CD4-positive, alpha-beta T cell treated with Interleukin-6 for 4 hours (primary cell): ENCODE data around the gene CARMIL3.

ENCODE experiments used
- DNase-seq: peaks from one replicate; pipeline ENCODE4 v3.0.0-alpha.2; 2020; ENCODE audit warnings: mixed read lengths

Gene CARMIL3

DNA sequence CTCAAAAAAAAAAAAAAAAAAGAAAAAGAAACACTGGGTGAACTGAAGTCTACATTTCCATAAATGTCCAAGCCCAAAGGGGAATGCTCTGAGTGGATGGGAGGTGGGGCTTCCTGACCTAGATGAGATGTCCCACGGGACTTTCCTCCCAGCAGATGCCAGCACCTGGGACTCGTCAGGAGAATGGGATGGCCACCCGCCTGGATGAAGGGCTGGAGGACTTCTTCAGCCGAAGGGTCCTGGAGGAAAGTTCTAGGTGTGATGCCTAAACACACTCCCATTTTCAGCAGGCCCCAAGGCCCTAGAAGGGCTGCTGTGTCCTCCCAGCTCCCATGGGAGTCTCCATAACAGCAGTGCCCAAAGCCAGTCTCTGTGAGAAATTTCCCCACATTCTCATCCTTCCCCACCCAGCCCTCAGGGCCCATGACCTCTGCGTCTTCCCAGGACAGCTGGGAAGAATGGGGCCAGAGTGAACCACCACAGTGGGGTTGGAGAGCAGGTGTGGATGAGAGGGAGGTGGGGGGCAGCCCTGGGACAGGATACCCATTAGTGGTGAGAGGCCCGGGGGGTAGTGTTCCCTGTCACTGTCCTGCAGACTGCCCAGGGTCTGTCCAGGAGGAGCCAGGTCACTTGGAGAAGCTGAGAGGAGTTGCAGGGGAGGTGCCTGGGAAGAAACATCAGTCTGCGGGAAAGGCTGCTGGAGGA, 12.4 kb downstream of the CARMIL3 start:
- no peak for DNase-seq

DNA sequence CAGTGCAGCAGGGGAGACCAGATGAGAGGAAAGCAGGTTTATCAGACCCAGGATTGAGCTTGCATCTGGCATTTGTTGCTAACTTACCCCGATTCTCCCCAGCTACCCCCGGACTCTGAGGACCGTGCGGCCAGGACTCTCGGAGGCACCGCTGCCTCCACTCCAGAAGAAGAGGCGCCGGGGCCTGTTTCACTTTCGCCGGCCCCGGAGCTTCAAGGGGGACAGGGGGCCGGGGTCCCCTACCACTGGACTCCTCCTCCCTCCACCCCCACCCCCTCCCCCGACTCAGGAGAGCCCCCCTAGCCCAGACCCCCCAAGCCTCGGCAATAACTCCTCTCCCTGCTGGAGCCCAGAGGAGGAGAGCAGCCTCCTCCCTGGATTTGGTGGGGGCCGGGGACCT, 13.0 kb downstream of the CARMIL3 start:
- DNase-seq: no peak

GRCh38 chr14:24065408-24065807, 13.6 kb downstream of the CARMIL3 start:
- no peak for DNase-seq

GRCh38 chr14:24066496-24067132, 14.8 kb downstream of the CARMIL3 start:
- no peak for DNase-seq

GRCh38 chr14:24067133-24068082, 15.6 kb downstream of the CARMIL3 start:
- no peak for DNase-seq

DNA sequence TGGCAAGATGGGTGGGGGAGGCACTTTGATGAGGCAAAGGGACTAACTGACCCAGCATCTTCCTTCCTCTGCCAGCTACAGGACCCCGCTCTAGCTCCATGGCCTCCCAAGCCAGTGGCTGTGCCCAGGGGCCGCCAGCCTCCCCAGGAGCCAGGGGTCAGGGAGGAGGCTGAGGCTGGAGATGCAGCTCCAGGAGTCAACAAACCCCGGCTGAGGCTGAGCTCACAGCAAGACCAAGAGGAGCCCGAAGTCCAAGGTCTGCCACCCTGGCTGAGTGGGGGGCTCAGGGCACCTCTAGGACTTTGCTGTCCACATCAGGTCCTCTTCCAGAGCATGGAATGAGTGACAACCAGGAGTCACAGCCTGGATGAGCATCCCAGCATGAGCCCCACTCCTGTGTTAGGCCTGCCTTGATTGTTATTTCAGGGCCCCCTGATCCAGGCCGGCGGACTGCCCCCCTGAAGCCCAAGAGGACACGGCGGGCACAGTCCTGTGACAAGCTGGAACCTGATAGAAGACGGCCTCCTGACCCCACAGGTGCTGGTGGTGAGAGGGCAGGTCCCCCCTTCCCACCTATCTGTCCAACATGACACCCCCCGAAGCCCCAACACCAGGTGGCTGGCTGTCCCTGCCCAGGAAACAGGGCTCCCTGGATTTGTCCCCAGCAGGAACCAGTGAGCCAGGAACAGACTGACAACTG, 17.1 kb downstream of the CARMIL3 start:
- no peak for DNase-seq

DNA sequence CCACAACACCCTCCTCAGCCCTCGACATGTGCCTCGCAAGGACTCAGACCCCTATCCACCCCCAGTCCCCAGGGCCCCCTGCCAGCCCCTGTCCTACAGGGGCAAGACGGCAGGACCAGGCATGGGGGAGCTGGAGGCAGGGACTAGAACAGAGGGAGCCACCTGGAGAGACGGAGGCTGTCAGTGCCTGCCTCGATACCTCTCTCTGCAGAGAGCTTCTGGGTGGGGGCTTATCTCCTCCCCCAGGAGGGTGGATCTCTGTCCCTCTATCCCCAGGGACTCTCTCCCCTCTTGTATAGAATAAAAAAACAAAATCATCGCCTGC, 17.6 kb downstream of the CARMIL3 start:
- no peak for DNase-seq

GRCh38 chr14:24070285-24071143, 18.7 kb downstream of the CARMIL3 start:
- no peak for DNase-seq

- no peak for DNase-seq
These were observed 19.4 kb downstream of the CARMIL3 start, which contains the start of gene CPNE6 for GRCh38 chr14:24071144-24071697. Gene CPNE6, plus strand, starts transcription at chr14:24071562. Its CDS starts 1,375 bp downstream, at chr14:24072937.

DNA sequence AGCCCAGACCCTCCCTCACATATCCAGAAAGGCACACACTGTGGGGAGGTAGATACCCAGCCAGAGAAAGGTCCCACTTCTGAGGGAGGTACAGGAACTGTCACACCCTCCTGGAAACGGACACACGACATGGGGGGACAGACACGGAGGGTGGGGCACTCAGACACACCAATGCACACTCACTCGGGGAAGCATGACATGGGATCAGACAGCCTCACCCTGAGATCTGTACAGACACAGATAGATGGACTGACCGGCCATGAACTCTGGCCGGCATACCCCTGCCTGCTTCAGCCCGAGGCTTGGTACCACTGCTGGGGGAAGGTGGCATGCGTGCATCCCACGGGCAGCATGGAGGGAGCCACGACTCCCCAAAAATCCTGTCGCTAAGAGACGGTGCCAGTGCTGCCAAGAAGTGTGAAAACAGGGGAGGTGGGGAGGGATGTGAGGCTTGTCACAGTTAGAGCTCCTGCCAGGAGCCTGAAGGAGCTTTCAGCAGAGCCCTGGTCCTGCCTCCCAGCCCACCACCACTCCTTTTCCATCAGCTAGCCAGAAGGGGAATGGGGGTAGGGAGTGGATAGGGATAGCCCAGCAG, 20.1 kb downstream of the CARMIL3 start:
- no peak for DNase-seq

- no peak for DNase-seq
These were observed 20.6 kb downstream of the CARMIL3 start for GRCh38 chr14:24072436-24072835.

DNA sequence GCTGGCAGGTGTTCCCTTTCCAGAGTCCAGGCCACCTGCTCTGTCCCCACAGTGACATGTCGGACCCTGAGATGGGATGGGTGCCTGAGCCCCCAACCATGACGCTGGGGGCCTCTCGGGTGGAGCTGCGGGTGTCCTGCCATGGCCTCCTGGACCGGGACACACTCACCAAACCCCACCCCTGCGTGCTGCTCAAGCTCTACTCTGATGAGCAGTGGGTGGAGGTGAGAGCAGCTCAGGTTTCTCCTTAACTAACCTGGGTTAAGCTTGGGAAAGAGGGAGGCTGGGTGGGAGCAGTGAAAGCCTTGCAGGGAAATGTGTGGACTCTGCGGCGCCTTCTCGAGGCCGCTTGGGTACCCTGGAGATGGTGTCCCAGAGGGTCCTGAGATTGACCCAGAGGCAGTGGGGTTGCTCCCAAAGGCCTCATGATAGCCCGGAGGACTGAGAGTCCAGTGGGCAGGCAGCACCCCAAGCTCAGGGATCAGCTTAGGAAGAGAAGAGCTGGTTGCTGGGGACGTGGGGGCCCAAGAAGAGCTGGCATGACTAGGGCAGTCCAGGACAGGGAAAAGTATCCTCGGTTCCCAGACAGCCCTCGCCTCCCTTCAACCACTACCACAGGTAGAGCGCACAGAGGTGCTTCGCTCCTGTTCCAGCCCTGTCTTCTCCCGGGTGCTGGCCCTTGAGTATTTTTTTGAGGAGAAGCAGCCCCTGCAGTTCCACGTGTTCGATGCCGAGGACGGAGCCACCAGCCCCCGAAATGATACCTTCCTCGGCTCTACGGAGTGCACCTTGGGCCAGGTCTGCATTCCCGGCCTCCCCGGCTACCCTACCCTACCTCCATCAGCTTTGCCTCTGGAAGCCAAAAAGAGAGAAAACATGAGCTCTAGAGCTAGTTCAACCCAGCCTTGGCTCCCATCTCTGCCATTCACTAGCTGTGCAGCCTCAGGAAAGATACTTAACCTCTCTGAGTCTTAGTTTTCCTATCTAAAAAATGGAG, 21.4 kb downstream of the CARMIL3 start:
- no peak for DNase-seq

- no peak for DNase-seq
These were observed 23.0 kb downstream of the CARMIL3 start for GRCh38 chr14:24074625-24075484.

- DNase-seq: no peak
These were observed 23.9 kb downstream of the CARMIL3 start for GRCh38 chr14:24075485-24076301.

DNA sequence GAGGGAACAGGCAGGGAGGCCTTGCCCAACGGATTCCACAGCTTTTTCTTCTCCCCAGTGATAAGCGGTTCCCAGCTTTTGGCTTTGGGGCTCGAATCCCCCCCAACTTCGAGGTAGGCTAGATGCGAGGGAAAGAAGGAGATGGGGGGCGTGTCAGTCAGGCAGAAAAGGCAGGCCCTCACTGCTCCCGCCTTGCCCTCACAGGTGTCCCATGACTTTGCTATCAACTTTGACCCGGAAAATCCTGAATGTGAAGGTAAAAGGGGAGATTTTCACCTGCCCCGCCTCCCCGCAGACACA, 24.4 kb downstream of the CARMIL3 start:
- DNase-seq: no peak

DNA sequence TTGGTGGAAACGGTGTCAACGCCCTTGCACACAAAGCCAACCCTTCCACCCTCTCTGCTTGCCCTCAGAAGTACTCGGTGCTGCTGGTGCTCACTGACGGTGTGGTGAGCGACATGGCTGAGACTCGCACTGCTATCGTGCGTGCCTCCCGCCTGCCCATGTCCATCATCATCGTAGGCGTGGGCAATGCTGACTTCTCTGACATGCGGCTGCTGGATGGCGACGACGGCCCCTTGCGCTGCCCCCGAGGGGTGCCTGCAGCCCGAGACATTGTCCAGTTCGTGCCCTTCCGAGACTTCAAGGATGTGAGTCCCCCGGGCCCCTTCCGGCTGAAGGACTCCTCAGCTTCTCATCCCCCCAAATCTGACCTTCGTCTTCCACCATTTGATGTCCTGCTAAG, 25.3 kb downstream of the CARMIL3 start:
- DNase-seq: no peak

GRCh38 chr14:24078146-24078545, 26.3 kb downstream of the CARMIL3 start:
- no peak for DNase-seq

- no peak for DNase-seq
These were observed 27.8 kb downstream of the CARMIL3 start for GRCh38 chr14:24079491-24080141.
